H9 (cell line): ENCODE results near the gene CCT7. TPM values are rescaled to one million over a fixed set of nuclear protein-coding genes. Genes with fewer than 3 reads are reported as not detected.

Source experiments
- DNase-seq: peaks from one replicate; pipeline ENCODE4 v3.0.0-alpha.2; 2017
- H2AFZ ChIP-seq: one replicate; pipeline ENCODE4 v1.6.1; 2013; ENCODE audit warnings: mild to moderate bottlenecking, low read length, control low read depth, moderate library complexity
- H2AK5ac ChIP-seq: 2 replicates; pipeline ENCODE4 v1.6.1; 2013; ENCODE audit warnings: low read length, control low read depth, mixed read lengths; ENCODE audit not compliant: insufficient read length
- H2BK120ac ChIP-seq: one replicate; pipeline ENCODE4 v1.6.1; 2013; ENCODE audit warnings: low read depth, mild to moderate bottlenecking, low read length, control low read depth, inconsistent platforms; ENCODE audit not compliant: poor library complexity, severe bottlenecking
- H2BK12ac ChIP-seq: 2 replicates; pipeline ENCODE4 v1.6.1; 2013; ENCODE audit warnings: low read length, control low read depth, mixed read lengths, low read depth; ENCODE audit not compliant: insufficient read length
- H2BK15ac ChIP-seq: 2 replicates; pipeline ENCODE4 v1.6.1; 2013; ENCODE audit warnings: low read depth, low read length, control low read depth
- H2BK20ac ChIP-seq: one replicate; pipeline ENCODE4 v1.6.1; 2013; ENCODE audit warnings: low read depth, mild to moderate bottlenecking, low read length, control low read depth, inconsistent platforms; ENCODE audit not compliant: poor library complexity, severe bottlenecking
- H2BK5ac ChIP-seq: 2 replicates; pipeline ENCODE4 v1.6.1; 2013; ENCODE audit warnings: low read length, control low read depth, mixed read lengths; ENCODE audit not compliant: insufficient read length
- H3K14ac ChIP-seq: 2 replicates; pipeline ENCODE4 v1.6.1; 2013; ENCODE audit warnings: low read length, control low read depth; ENCODE audit not compliant: insufficient read depth
- H3K18ac ChIP-seq: 2 replicates; pipeline ENCODE4 v1.6.1; 2013; ENCODE audit warnings: low read depth, mild to moderate bottlenecking, mixed read lengths, low read length, control low read depth; ENCODE audit not compliant: insufficient read length
- H3K23ac ChIP-seq: 2 replicates; pipeline ENCODE4 v1.6.1; 2013; ENCODE audit warnings: low read length, control low read depth, mixed read lengths, low read depth; ENCODE audit not compliant: insufficient read length
- H3K23me2 ChIP-seq: 2 replicates; pipeline ENCODE4 v1.6.1; 2013; ENCODE audit warnings: low read depth, mild to moderate bottlenecking, mixed read lengths, low read length, control low read depth; ENCODE audit not compliant: insufficient read length, poor library complexity, severe bottlenecking
- H3K27ac ChIP-seq: 2 replicates; pipeline ENCODE4 v1.5.1; 2013; ENCODE audit warnings: low read length, control low read depth, mixed read lengths, low read depth; ENCODE audit not compliant: insufficient read length
- H3K27me3 ChIP-seq: 2 replicates; pipeline ENCODE4 v1.6.1; 2013; ENCODE audit warnings: low read length, control low read depth, inconsistent platforms; ENCODE audit not compliant: insufficient read depth
- H3K4ac ChIP-seq: 2 replicates; pipeline ENCODE4 v1.6.1; 2013; ENCODE audit warnings: low read depth, mild to moderate bottlenecking, control low read depth, inconsistent platforms, low read length, moderate library complexity
- H3K4me1 ChIP-seq: 2 replicates; pipeline ENCODE4 v1.6.1; 2013; ENCODE audit warnings: low read length, control low read depth, inconsistent platforms; ENCODE audit not compliant: insufficient read depth
- H3K4me2 ChIP-seq: 2 replicates; pipeline ENCODE4 v1.6.1; 2013; ENCODE audit warnings: low read length, control low read depth, mixed read lengths; ENCODE audit not compliant: insufficient read length, insufficient read depth
- H3K56ac ChIP-seq: 2 replicates; pipeline ENCODE4 v1.6.1; 2013; ENCODE audit warnings: low read depth, mild to moderate bottlenecking, mixed read lengths, low read length, control low read depth; ENCODE audit not compliant: insufficient read length
- H3K79me1 ChIP-seq: 2 replicates; pipeline ENCODE4 v1.6.1; 2013; ENCODE audit warnings: low read depth, mild to moderate bottlenecking, moderate library complexity, low read length, control low read depth, inconsistent platforms; ENCODE audit not compliant: insufficient read depth, poor library complexity, severe bottlenecking
- H3K79me2 ChIP-seq: 2 replicates; pipeline ENCODE4 v1.6.1; 2013; ENCODE audit warnings: low read length, control low read depth, inconsistent platforms; ENCODE audit not compliant: insufficient read depth
- H3K9ac ChIP-seq: 2 replicates; pipeline ENCODE4 v1.6.1; 2013; ENCODE audit warnings: low read length, control low read depth, mixed read lengths; ENCODE audit not compliant: insufficient read length; ENCODE audit errors: extremely low read depth
- H3K9me3 ChIP-seq: one replicate; pipeline ENCODE4 v1.6.1; 2013; ENCODE audit warnings: low read depth, low read length, inconsistent platforms; ENCODE audit not compliant: control insufficient read depth
- H3T11ph ChIP-seq: one replicate; pipeline ENCODE4 v1.6.1; 2013; ENCODE audit warnings: mild to moderate bottlenecking, low read length, control low read depth, inconsistent platforms
- H4K20me1 ChIP-seq: one replicate; pipeline ENCODE4 v1.6.1; 2013; ENCODE audit not compliant: control insufficient read depth, insufficient read length, insufficient read depth
- H4K5ac ChIP-seq: 2 replicates; pipeline ENCODE4 v1.6.1; 2013; ENCODE audit warnings: low read depth, mild to moderate bottlenecking, mixed read lengths, low read length, control low read depth; ENCODE audit not compliant: insufficient read length
- H4K8ac ChIP-seq: replicated peaks from 2 replicates; pipeline ENCODE4 v1.6.1; 2013; ENCODE audit warnings: low read length, control low read depth, mixed read lengths, low read depth; ENCODE audit not compliant: insufficient read length
- H4K91ac ChIP-seq: 2 replicates; pipeline ENCODE4 v1.6.1; 2013; ENCODE audit warnings: low read depth, mild to moderate bottlenecking, moderate library complexity, mixed read lengths, low read length, control low read depth; ENCODE audit not compliant: insufficient read length
- H3K27ac Mint-ChIP-seq, 3 experiments: 2 replicates in 2 of 3; 3 replicates in 1 of 3; pipeline ENCODE4 v1.8.0; 2020 to 2021; ENCODE audit warnings: mixed read lengths in 3 of 3, mild to moderate bottlenecking in 1 of 3, moderate library complexity in 1 of 3
- H3K27me3 Mint-ChIP-seq: 2 replicates; pipeline ENCODE4 v1.8.0; 2021; ENCODE audit warnings: low read depth, mild to moderate bottlenecking, moderate library complexity, mixed read lengths
- H3K36me3 Mint-ChIP-seq, 3 experiments: 2 replicates in 2 of 3; 3 replicates in 1 of 3; pipeline ENCODE4 v1.8.0; 2020 to 2021; ENCODE audit warnings: low read depth in 3 of 3, mixed read lengths in 3 of 3; ENCODE audit not compliant: insufficient read depth in 1 of 3
- H3K4me1 Mint-ChIP-seq, 2 experiments: 2 replicates each; pipeline ENCODE4 v1.8.0; 2020; ENCODE audit warnings: mixed read lengths in 2 of 2
- H3K4me3 Mint-ChIP-seq, 2 experiments: 2 replicates in 1 of 2; 3 replicates in 1 of 2; pipeline ENCODE4 v1.8.0; 2020 to 2021; ENCODE audit warnings: mild to moderate bottlenecking in 2 of 2, mixed read lengths in 2 of 2, moderate library complexity in 1 of 2
- H3K9me3 Mint-ChIP-seq, 2 experiments: 2 replicates in 1 of 2; 3 replicates in 1 of 2; pipeline ENCODE4 v1.8.0; 2020; ENCODE audit warnings: mild to moderate bottlenecking in 2 of 2, mixed read lengths in 2 of 2, moderate library complexity in 1 of 2
- WGBS: extraction: QIAGEN DNeasy Blood & Tissue Kit; methylation state at CpG from one replicate; pipeline ENCODE4 v1.1.7; 2013; ENCODE audit warnings: missing lambda C conversion rate, low lambda C conversion rate, mixed read lengths; ENCODE audit not compliant: insufficient read length; ENCODE audit errors: extremely low coverage; 5-methylcytosine and 5-hydroxymethylcytosine counted together
- total RNA-seq: library from RNA; stranded (reverse); gene quantifications from 2 replicates; pipeline ENCODE4 v1.2.1, GENCODE V29; 2021
- TF ChIP-seq, protein P1 (sequence below): fragments of 200-600 bp; sonication (generic); conservative IDR thresholded peaks from 3 replicates; pipeline ENCODE4 v1.8.0; 2021; ENCODE audit warnings: antibody characterized with exemption, mild to moderate bottlenecking

CCT7 gene
- total RNA-seq, 1 experiment from 2014 or later, result 500 TPM

DNA sequence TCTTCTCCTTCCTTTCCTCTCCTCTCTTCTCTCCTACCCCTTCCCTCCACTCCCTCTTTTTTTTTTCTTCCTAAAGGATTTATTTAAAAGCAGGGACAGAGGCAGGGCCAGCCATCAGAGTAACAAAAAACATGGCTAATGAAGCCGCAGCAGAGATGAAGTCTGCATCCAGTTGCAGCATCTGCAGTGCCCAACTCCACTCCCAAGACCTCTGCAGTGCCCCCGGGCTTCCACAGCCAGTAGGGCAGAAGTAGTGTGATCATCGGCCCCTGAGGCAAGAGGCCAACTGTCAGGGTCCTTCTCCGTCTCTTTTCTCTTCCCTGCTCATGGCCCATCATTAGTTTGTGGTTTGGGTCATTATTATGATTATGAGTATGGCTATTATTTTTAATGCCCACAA, 63.5 kb downstream of the CCT7 start:
- Mint-ChIP-seq H3K9me3 (no peaks in the 10 kb centered on the region; a peak in 1 of 5 replicates), H3K4me1 (peaks cover 4 to 8% of the 10 kb centered on the region in 2 experiments; a peak in 3 of 4 replicates), H3K27ac (no peak overlapping the region), H3K4me3 (no peak overlapping the region), H3K27me3 (peaks cover 87% of the 10 kb centered on the region), H3K36me3 (no peaks in the 10 kb centered on the region)
- H3K23ac ChIP-seq, result no peak overlapping the region
- no peaks in the 10 kb centered on the region for H3K79me2 ChIP-seq
- no peak overlapping the region for H3K18ac ChIP-seq
- no peak overlapping the region for H3T11ph ChIP-seq
- no peak overlapping the region for H3K4me2 ChIP-seq
- no peak overlapping the region for H3K27ac ChIP-seq
- TF ChIP-seq, protein P1, sequence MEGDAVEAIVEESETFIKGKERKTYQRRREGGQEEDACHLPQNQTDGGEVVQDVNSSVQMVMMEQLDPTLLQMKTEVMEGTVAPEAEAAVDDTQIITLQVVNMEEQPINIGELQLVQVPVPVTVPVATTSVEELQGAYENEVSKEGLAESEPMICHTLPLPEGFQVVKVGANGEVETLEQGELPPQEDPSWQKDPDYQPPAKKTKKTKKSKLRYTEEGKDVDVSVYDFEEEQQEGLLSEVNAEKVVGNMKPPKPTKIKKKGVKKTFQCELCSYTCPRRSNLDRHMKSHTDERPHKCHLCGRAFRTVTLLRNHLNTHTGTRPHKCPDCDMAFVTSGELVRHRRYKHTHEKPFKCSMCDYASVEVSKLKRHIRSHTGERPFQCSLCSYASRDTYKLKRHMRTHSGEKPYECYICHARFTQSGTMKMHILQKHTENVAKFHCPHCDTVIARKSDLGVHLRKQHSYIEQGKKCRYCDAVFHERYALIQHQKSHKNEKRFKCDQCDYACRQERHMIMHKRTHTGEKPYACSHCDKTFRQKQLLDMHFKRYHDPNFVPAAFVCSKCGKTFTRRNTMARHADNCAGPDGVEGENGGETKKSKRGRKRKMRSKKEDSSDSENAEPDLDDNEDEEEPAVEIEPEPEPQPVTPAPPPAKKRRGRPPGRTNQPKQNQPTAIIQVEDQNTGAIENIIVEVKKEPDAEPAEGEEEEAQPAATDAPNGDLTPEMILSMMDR, result no peak
- H2BK15ac ChIP-seq, result no peak overlapping the region
- H2AK5ac ChIP-seq, result no peak overlapping the region
- no peak overlapping the region for H3K56ac ChIP-seq
- no peak overlapping the region for H4K91ac ChIP-seq
- H4K8ac ChIP-seq, result no peak overlapping the region
- H2BK120ac ChIP-seq, result no peak overlapping the region
- H3K14ac ChIP-seq, result no peak overlapping the region
- no peak overlapping the region for H3K9ac ChIP-seq
- H2BK20ac ChIP-seq, result no peak overlapping the region
- H4K5ac ChIP-seq, result no peak overlapping the region
- no peaks in the 10 kb centered on the region for H3K9me3 ChIP-seq
- DNase-seq, result no peak
- no CpG with 5 or more reads among the region's 4 CpGs for WGBS
- H3K4me1 ChIP-seq, result no peaks in the 10 kb centered on the region
- no peaks in the 10 kb centered on the region for H4K20me1 ChIP-seq
- H2AFZ ChIP-seq, result no peak overlapping the region
- no peak overlapping the region for H3K4ac ChIP-seq
- H3K79me1 ChIP-seq, result no peaks in the 10 kb centered on the region
- peaks cover 5% of the 10 kb centered on the region for H3K23me2 ChIP-seq
- no peak overlapping the region for H2BK12ac ChIP-seq
- no peak overlapping the region for H2BK5ac ChIP-seq
- H3K27me3 ChIP-seq, result peaks cover 15% of the 10 kb centered on the region
